SJCRH30 (cell line): Measurements from ENCODE around the gene LRBA. TPM values are rescaled to one million over a fixed set of nuclear protein-coding genes. Genes with fewer than 3 reads are reported as not detected.

ENCODE experiments used
- DNase-seq, 2 experiments: peaks; one replicate each; pipeline ENCODE4 v3.0.0-alpha.2; 2015 to 2020
- H3K27ac ChIP-seq: fragments of 250-450 bp; sonication (Bioruptor Pico); 2 replicates; pipeline ENCODE4 v1.5.1; 2020; ENCODE audit warnings: mild to moderate bottlenecking, moderate library complexity
- H3K27me3 ChIP-seq: fragments of 250-450 bp; sonication (Bioruptor Pico); 2 replicates; pipeline ENCODE4 v1.5.1; 2020; ENCODE audit warnings: mild to moderate bottlenecking, moderate library complexity
- H3K36me3 ChIP-seq: fragments of 250-450 bp; sonication (Bioruptor Pico); 2 replicates; pipeline ENCODE4 v1.5.1; 2020; ENCODE audit warnings: mild to moderate bottlenecking, moderate library complexity
- H3K4me1 ChIP-seq: fragments of 250-450 bp; sonication (Bioruptor Pico); 2 replicates; pipeline ENCODE4 v1.5.1; 2020; ENCODE audit warnings: mild to moderate bottlenecking, moderate library complexity
- H3K4me3 ChIP-seq: fragments of 250-450 bp; sonication (Bioruptor Pico); 2 replicates; pipeline ENCODE4 v1.5.1; 2020; ENCODE audit warnings: mild to moderate bottlenecking, moderate library complexity
- H3K9me3 ChIP-seq: fragments of 250-450 bp; sonication (Bioruptor Pico); replicated peaks from 2 replicates; pipeline ENCODE4 v1.5.1; 2020; ENCODE audit warnings: mild to moderate bottlenecking, moderate library complexity
- total RNA-seq: library from RNA; depleted of rRNA; stranded (reverse); fragments of >200 nt; shearing (Covaris generic); gene quantifications from 2 replicates; pipeline ENCODE4 v1.2.3, GENCODE V29; 2014

Gene LRBA
- total RNA-seq, 1 experiment from 2014 or later: 25.9 TPM

GRCh38 chr4:150584111-150584915 lies 430.8 kb downstream of the LRBA start:
- DNase-seq: no peak
- Histone ChIP-seq H3K4me1 (no peaks in the 10 kb centered on the region), H3K36me3 (no peaks in the 10 kb centered on the region), H3K9me3 (no peaks in the 10 kb centered on the region), H3K27me3 (no peaks in the 10 kb centered on the region), H3K4me3 (no peak overlapping the region), H3K27ac (no peak overlapping the region)

GRCh38 chr4:150583287-150584110 lies 431.6 kb downstream of the LRBA start:
- H3K36me3 ChIP-seq: no peaks in the 10 kb centered on the region
- H3K27me3 ChIP-seq: no peaks in the 10 kb centered on the region
- no peaks in the 10 kb centered on the region for H3K4me1 ChIP-seq
- no peak for DNase-seq
- H3K27ac ChIP-seq: no peak overlapping the region
- H3K9me3 ChIP-seq: no peaks in the 10 kb centered on the region
- H3K4me3 ChIP-seq: no peak overlapping the region

DNA sequence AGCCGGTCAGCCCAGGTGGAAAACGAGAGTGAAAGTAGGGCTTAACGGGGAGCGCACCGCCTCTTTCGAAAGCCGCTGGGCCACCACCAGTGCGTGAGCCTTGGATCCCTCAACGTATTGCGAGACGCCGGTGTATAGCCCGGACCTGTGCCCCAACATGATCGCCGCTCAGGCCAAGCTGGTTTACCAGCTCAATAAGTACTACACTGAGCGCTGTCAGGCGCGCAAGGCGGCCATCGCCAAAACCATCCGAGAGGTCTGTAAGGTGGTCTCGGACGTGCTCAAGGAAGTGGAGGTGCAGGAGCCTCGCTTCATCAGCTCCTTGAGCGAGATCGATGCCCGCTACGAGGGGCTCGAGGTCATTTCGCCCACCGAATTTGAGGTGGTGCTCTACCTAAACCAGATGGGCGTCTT lies 432.2 kb downstream of the LRBA start:
- H3K27me3 ChIP-seq: no peaks in the 10 kb centered on the region
- H3K9me3 ChIP-seq: no peaks in the 10 kb centered on the region
- no peak for DNase-seq
- H3K4me3 ChIP-seq: no peak overlapping the region
- no peak overlapping the region for H3K27ac ChIP-seq
- no peaks in the 10 kb centered on the region for H3K4me1 ChIP-seq
- no peaks in the 10 kb centered on the region for H3K36me3 ChIP-seq

DNA sequence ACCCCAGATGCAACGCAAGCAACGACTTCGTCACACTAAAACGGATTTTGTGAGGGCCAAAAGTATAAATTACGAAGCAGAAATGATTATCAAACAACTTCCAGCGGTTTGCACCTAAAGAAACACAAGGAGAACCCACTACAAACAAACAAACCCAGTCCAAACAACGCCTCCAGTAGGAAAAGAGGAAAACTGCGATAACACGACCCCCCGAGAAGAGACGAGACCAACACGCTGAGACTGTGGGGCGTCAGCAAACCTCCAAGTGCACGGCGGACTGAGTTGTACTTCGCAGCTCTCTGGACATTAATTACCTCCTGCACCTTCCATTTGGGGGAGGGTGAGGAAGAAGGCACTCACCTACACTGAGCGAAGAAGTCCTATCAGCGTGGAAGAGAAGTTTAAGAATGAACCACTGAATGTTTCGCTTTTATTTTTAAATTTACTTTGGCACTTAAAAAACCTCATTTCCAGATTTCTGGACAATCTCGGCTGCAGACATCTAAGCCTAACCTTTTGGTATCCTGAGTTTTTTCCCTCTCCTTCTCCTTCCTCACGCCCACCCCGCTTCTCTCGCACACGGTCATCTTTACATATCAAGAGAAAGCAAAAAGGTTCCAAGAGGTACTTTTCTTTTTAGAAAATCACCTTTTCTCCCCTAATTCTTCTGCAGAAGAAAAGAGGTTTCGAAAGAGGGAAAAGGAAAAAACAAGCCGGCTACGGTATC lies 432.8 kb downstream of the LRBA start, which contains the start of gene MAB21L2:
Gene MAB21L2, plus strand, starts transcription at position 6 of the 727 bp plus-strand sequence. CDS start 879 bp downstream, outside the sequence.
- no peaks in the 10 kb centered on the region for H3K27me3 ChIP-seq
- H3K27ac ChIP-seq: no peak within 1 kb of the TSS
- H3K4me3 ChIP-seq: no peak within 1 kb of the TSS
- no peaks in the 10 kb centered on the region for H3K9me3 ChIP-seq
- H3K36me3 ChIP-seq: no peaks in the 10 kb centered on the region
- no peak for DNase-seq
- no peaks in the 10 kb centered on the region for H3K4me1 ChIP-seq

DNA sequence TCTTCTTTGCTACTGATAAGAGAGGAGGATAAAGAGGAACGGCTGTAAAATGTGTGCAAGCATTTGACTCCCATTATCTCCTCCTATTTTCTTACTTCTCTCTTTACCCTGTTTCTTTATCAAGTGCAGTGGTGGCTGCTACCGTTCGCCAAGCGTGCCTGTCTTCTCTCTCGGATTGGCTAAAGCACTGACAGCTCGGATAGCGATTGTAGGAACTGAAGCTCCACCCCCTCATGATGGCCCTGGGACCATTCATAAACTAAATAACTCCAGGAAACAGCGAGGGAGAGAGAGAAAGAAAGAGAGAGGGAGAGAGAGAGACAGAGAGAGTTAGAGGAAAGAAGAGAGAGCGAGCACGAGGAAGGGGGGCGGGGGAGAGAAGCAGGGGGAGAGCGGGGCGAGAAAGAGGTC lies 433.4 kb downstream of the LRBA start:
- no peak for DNase-seq

GRCh38 chr4:150581056-150581605 lies 434.0 kb downstream of the LRBA start:
- DNase-seq: no peak
- no peaks in the 10 kb centered on the region for H3K9me3 ChIP-seq
- H3K4me1 ChIP-seq: no peaks in the 10 kb centered on the region
- H3K36me3 ChIP-seq: no peaks in the 10 kb centered on the region
- H3K27me3 ChIP-seq: no peaks in the 10 kb centered on the region
- H3K27ac ChIP-seq: no peak overlapping the region
- H3K4me3 ChIP-seq: no peak overlapping the region

More for the DNA sequence above, 433.4 kb downstream of the LRBA start:
- Histone ChIP-seq H3K9me3 (no peaks in the 10 kb centered on the region), H3K27me3 (no peaks in the 10 kb centered on the region), H3K36me3 (no peaks in the 10 kb centered on the region), H3K27ac (no peak overlapping the region), H3K4me1 (no peaks in the 10 kb centered on the region), H3K4me3 (no peak overlapping the region)

- no peaks in the 10 kb centered on the region for H3K27me3 ChIP-seq
- H3K4me3 ChIP-seq: no peak overlapping the region
- no peaks in the 10 kb centered on the region for H3K36me3 ChIP-seq
- H3K9me3 ChIP-seq: no peaks in the 10 kb centered on the region
- no peak for DNase-seq
- H3K27ac ChIP-seq: no peak overlapping the region
- H3K4me1 ChIP-seq: no peaks in the 10 kb centered on the region
Observed at GRCh38 chr4:150580306-150580705, 434.8 kb downstream of the LRBA start.

DNA sequence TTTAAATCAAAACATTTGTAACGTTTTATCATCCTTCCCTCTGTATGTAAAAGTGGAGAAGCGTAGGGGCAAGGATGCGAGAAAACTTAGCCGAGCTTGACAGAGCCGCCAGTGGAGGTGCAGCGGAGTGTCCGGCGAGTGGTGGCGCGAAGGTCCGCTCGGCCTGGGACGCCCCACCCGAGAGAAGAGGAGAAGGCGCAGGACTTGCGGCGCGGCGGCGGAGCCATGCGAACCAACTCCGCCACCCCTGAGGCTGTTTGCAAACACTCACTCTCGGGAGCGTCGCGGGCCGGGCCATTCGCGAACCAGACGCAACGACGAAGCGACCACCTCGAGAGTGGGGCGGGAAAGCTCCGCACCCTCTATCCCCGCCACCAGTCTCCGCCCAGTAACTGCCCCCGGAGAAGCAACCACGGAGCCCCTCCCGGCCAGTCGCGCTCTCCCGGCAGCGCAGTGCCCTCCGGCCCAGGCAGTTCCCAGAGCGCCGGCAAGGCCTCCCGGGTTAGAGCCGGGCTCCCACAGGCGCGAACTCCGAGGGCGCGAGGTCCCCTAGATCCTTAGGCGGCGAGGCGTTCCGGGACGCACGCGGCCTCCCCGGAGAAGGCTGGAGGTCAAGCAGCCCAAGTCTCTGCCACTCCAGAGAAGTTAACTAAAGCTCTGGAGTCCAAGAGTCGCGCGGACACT lies 435.4 kb downstream of the LRBA start:
- no peak overlapping the region for H3K27ac ChIP-seq
- DNase-seq: no peak
- no peaks in the 10 kb centered on the region for H3K9me3 ChIP-seq
- no peak overlapping the region for H3K4me3 ChIP-seq
- no peaks in the 10 kb centered on the region for H3K27me3 ChIP-seq
- no peaks in the 10 kb centered on the region for H3K36me3 ChIP-seq
- H3K4me1 ChIP-seq: no peaks in the 10 kb centered on the region

GRCh38 chr4:150578745-150579501 lies 436.2 kb downstream of the LRBA start:
- Histone ChIP-seq H3K9me3 (no peaks in the 10 kb centered on the region), H3K4me3 (no peak overlapping the region), H3K36me3 (no peaks in the 10 kb centered on the region), H3K27me3 (no peaks in the 10 kb centered on the region), H3K27ac (no peak overlapping the region), H3K4me1 (no peaks in the 10 kb centered on the region)
- no peak for DNase-seq

GRCh38 chr4:150577796-150578195 lies 437.3 kb downstream of the LRBA start:
- Histone ChIP-seq H3K27me3 (no peaks in the 10 kb centered on the region), H3K9me3 (no peaks in the 10 kb centered on the region)
- no peak for DNase-seq

DNA sequence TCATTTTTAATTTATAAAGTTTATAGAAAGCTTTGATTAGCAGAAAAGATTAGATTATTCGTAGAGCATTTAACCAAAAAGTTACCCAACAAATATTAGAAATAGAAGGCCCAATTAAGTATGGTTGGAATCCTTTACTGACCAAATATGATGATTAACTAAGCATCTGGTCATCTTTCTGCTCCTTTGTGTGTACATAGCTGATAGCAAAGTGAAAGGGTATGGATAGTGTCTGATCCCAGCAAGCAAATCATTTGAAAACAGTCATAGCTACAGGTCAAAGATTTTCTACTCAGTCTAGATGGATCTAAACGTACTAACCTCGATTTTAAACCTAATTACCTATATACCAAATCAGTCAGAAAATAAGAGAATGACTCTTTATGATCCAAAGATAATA lies 440.4 kb downstream of the LRBA start:
- Histone ChIP-seq H3K9me3 (no peaks in the 10 kb centered on the region), H3K27ac (no peak overlapping the region), H3K4me3 (no peak overlapping the region), H3K36me3 (no peaks in the 10 kb centered on the region), H3K4me1 (no peaks in the 10 kb centered on the region), H3K27me3 (no peaks in the 10 kb centered on the region)
- DNase-seq: no peak

More at GRCh38 chr4:150577796-150578195, 437.3 kb downstream of the LRBA start:
- Histone ChIP-seq H3K4me3 (no peak overlapping the region), H3K4me1 (no peaks in the 10 kb centered on the region), H3K27ac (no peak overlapping the region), H3K36me3 (no peaks in the 10 kb centered on the region)

- 0 out of 2 replicates have a peak, but pooled peaks cover 3% of the 10 kb centered on the region for H3K4me1 ChIP-seq
- H3K36me3 ChIP-seq: no peaks in the 10 kb centered on the region
- no peaks in the 10 kb centered on the region for H3K27me3 ChIP-seq
- no peak overlapping the region for H3K4me3 ChIP-seq
- no peak overlapping the region for H3K27ac ChIP-seq
- no peak for DNase-seq
- no peaks in the 10 kb centered on the region for H3K9me3 ChIP-seq
Observed at GRCh38 chr4:150573534-150573933, 441.6 kb downstream of the LRBA start.

DNA sequence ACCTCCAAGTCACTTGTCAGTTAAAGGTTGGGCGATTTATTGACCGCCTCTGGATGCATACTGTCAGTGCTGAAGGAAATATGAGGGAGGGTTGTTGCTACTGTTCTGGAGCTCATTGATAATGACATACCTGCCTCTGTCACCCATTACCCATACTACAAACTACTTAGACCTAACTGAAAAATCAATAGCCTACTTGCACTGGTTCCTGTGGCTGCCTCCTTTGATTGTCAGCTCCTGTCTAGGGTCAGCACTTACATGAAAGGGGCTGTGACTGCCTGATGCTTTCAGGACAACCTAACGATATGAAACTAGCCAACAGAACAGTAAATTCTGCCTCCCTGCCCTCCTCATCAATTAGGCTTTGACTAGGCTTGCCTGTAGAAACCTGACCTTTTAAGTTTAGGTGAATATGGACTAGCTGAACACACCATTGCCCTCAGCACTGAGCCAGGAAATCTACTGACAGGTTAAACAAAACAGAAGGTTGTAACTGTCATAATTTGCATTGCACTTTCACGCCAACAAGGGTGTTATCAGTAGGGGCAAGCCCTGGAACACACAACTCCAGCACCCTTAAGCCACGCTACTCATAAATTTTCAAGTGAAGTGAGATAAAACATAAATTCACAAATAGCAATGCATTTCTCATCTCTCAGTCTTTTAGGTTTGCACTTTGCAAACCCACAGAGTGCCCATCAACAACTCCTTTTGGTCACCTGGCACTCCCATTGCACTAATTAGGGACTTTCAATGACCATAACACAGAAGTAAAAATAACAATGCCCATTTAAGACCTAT lies 442.2 kb downstream of the LRBA start:
- no peak overlapping the region for H3K4me3 ChIP-seq
- H3K9me3 ChIP-seq: no peaks in the 10 kb centered on the region
- H3K27me3 ChIP-seq: no peaks in the 10 kb centered on the region
- DNase-seq: no peak
- H3K27ac ChIP-seq: no peak overlapping the region
- no peaks in the 10 kb centered on the region for H3K36me3 ChIP-seq
- H3K4me1 ChIP-seq: 0 out of 2 replicates have a peak, but pooled peaks cover 3% of the 10 kb centered on the region
